NCI-H510A (cell line): Measurements from ENCODE around the gene SBF2.
"Not testable (repeated sequence)": the region's sequence is repeated elsewhere in the genome, so short reads cannot be mapped to it uniquely, and the experiment has no call there.

Experiments
- DNase-seq: peaks from one replicate; lab custom pipeline; 2025; lab: John Stamatoyannopoulos, UW

SBF2 gene

DNA sequence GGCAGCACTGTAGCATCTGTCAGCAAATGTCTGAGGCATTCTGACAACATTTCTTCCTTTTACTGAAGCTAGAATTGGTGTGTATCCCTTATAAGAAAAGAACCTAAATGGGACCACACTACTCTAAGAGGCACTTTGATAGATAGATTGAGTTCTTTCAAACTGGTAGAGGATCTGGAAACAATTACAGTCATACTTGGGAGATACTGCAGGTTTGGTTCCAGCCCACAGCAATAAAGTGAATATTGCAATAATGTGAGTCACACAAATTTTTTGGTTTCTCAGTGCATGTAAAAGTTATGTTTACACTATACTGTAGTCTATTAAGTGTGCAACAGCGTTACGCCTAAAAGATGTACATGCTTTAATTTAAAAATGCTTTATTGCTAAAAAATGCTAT is 96.9 kb downstream of the SBF2 start:
- DNase-seq = no peak

DNA sequence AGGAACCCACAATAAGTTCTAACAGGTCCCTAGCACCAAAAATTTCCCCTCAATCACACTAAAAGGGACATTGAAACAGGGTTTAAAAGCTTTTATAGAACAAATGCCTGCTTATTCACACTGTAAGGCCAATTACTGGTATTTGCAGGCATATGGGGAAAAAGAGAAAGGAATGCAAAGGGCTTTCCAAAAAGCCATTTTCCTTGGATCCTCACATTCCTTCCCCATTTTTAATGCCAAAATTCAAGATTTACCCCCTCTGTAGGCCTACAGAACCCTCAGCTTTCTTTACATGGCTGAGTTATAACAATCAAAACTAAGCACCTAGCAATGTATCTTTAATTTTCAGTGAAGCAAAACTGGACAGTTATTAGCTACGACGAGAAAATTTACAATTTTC is 102.0 kb downstream of the SBF2 start:
- no peak for DNase-seq

DNA sequence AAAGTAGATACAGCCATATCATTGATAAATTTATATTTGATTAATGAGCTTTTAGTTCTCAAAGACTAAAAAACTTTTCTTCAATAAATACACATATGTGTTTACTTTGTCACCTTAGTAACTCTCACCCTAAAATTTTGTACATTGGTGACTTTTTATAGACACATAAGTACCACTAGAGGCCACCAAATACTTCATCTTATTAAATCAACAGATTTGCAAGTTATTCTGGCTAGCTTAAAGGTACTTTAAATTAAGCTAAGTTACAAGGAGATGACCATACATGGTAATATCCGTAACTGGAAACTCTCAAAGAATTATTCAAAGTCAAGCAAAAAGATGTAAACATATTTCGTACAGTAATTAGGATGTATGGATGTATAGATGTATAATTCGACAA is 112.2 kb downstream of the SBF2 start:
- DNase-seq = no peak

DNA sequence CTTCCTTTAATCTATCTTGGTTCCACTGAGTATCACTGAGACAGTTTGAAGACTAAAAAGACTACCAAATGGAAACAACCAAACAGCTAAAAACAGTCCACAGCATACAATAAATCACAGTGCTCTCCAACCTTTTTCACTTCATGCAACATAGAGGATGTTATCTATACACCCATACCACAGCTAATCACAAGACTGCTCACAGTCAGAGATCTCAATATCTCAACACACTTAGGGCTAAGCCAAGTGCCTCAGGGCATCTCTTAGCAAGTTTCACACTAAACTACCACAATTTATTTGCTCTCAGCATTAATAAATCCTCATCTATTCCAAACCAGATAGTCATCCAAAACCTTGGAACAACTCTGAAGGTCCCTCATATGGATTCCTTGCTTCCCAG is 129.4 kb downstream of the SBF2 start:
- no peak for DNase-seq

DNA sequence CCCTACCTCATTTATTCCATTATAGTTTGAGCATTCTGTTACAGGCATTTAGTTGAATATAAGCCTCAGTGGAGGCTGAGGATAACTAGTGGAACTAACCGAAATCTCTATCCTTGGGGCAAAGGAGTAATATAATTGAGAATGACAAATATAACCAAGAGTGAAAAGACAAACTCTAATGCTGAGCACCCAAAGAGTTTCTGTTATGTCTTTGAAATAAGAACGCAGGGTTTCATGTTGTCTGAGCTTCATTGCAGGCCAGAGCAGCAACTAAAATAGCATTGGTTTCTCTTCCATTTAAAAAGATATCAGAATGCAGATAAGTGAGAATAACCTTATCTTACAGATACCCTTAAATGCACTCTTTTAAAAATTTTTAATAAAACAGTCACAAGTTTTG is 131.8 kb downstream of the SBF2 start:
- no peak for DNase-seq

GRCh38 chr11:10160350-10160749 is 133.7 kb downstream of the SBF2 start:
- DNase-seq = no peak

DNA sequence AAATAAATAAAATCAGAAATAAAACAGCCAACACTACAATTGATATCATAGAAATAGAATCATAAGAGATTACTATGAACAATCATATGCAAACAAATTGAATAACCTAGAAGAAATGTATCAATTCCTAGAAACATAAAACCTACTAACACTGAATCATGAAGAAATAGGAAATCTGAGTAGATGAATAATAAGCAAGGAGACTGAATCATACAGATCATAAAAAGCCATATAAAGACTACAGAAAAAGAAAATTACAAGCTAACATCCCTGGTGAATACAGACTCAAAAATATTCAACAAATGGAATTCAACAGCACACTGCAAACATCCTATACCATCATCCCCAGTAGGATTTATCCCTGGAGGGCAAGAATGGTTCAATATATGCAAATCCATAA is 135.6 kb downstream of the SBF2 start:
- no peak for DNase-seq

- no peak for DNase-seq
These were observed 138.1 kb downstream of the SBF2 start for GRCh38 chr11:10155793-10156490.

- DNase-seq = no peak
These were observed 143.2 kb downstream of the SBF2 start for GRCh38 chr11:10150800-10151199.

GRCh38 chr11:10149553-10149952 is 144.5 kb downstream of the SBF2 start:
- no peak for DNase-seq

- DNase-seq = no peak
These were observed 146.8 kb downstream of the SBF2 start for GRCh38 chr11:10147195-10147594.

DNA sequence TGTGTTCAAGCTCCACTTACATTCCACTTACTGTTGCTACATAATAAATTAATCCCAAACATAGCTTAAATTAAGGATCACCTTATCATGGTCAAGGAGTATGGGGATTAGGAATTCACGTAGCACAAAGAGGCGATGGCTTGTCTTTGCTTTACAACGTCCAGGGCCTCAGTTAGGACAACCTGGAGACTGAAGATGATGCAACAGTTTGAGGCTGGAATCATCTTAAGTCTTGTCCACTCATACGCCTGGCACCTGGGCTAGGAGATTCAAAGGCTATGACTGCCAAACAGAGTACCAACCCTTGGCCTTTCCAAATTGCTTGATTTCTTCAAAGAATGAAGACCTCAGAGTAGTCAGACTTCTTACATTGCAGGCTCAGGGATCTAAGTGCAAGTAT is 149.1 kb downstream of the SBF2 start:
- DNase-seq = no peak

- no peak for DNase-seq
These were observed 154.4 kb downstream of the SBF2 start for GRCh38 chr11:10139656-10140055.

GRCh38 chr11:10139143-10139542 is 154.9 kb downstream of the SBF2 start:
- no peak for DNase-seq

DNA sequence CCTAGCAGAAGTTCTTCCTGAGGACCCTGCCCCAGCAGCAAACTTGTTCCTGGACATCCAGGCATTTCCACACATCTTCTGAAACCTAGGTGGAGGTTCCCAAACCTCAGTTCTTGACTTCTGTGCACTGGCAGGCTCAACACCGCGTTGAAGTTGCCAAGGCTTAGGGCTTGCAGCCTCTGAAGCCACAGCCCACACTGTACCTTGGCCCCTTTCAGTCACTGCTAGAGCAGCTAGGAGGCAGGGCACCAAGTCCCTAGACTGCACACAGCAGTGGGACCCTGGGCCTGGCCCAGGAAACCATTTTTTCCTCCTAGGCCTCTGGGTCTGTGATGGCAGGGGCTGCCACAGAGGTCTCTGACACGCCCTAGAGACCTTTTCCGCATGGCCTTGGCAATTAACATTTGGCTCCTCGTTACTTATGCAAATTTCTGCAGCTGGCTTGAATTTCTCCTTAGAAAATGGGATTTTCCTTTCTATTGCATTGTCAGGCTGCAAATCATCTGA is 159.0 kb downstream of the SBF2 start:
- DNase-seq = no peak

DNA sequence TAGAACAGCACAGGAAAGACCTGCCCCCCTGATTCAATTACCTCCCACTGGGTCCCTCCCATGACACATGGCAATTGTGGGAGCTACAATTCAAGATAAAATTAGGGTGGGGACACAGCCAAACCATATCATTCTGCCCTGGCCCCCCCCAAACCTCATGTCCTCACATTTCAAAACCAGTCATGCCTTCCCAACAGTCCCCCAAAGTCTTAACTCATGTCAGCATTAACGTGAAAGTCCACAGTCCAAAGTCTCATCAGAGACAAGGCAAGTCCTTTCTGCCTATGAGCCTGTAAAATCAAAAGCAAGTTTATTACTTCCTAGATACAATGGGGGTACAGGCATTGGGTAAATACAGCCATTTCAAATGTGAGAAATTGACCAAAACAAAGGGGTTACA is 159.8 kb downstream of the SBF2 start:
- not testable (repeated sequence) for DNase-seq

GRCh38 chr11:10133251-10133650 is 160.8 kb downstream of the SBF2 start:
- not testable (repeated sequence) for DNase-seq

DNA sequence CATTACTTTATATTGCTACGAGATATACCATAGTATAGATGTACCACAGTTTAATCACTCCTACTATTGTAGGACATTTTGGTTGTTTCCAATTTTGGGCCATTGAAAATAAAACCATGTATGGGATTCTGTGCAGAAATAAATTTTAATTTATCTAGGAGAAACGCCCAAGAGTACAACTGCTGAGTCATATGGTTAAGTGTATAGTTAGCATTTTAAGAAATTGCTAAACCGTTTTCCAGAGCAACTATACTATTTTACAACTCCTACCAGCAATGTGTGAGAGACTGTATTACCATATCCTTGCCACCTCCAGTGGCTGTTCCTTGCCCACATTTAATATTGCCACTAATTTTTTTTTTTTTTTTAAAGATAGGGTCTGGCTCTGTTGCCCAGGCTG is 163.1 kb downstream of the SBF2 start:
- DNase-seq = no peak

DNA sequence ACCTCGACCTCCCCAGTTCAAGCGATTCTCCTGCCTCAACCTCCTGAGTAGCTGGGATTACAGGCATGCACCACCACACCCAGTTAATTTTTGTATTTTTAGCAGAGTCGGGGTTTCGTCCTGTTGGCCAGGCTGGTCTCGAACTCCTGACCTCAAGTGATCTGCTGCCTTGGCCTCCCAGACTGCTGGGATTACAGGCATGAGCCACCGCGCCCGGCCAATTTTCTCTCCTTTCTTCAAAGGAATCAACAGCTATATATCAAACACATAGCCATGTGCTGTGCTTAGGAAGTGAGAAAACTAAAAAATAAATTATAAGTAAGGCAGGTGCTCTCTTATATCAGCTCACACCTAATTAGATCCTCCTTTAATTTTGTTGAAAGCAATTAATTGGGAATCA is 164.8 kb downstream of the SBF2 start:
- not testable (repeated sequence) for DNase-seq

- no peak for DNase-seq
These were observed 168.4 kb downstream of the SBF2 start for GRCh38 chr11:10125522-10126133.

- DNase-seq = no peak
These were observed 171.5 kb downstream of the SBF2 start for GRCh38 chr11:10122326-10123197.

DNA sequence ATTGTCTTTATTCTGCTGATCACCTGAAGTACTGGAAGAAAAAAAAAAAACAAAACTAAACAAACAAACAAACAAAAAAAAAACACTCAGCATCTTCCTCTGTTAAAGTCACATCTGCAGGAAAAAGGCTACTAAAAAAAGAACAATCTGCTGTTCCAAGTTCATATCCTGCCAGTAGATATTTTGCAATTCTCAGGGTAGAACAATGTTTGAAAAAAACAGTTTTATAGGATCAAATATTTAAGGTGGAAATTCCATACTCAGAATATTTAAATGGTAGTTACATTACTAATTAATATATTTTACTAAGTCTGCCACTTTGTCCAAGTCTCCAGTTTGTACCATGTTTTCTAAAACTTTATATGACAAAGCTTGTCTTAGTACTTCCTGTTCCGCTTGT is 175.2 kb downstream of the SBF2 start:
- DNase-seq = no peak
